Endothelial cell of hepatic sinusoid (primary cell): Measurements from ENCODE around the gene TRMT61A.

ENCODE experiments used
- in situ Hi-C: cut with HindIII; loops from 2 replicates; pipeline ENCODE4 v1.10.0; 2017; ENCODE audit warnings: low sequenced_read_pairs

TRMT61A gene

GRCh38 chr14:103545915-103546651 is 17.1 kb downstream of the TRMT61A start:
- in situ Hi-C loops = no loop called here

- in situ Hi-C loops = no loop called here
Observed at GRCh38 chr14:103546652-103547454, 17.9 kb downstream of the TRMT61A start.

DNA sequence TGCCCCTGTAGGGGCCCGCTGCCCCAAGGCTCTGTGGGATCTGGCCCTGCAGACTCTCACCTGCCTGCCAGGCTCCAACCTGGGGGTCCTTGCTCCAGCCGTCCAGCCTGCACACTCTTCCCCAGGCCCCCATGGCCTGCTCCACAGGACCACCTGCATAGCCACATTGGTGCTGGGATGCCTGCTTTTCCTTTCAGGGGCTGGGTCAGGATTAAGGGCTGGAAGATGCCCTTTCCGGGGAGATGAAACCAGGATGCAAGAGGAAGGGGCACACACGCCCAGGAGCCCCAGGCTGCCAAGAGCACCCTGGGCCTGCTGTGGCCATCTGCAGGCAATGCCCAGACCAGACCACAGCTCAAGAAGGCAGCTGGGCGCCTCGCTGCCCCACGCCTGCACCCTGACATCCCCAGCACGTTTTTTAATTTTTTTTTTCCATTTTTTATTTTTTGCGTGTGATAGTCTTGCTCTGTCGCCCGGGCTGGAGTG is 18.5 kb downstream of the TRMT61A start:
- in situ Hi-C loops = no loop called here

GRCh38 chr14:103547941-103548462 is 19.0 kb downstream of the TRMT61A start:
- in situ Hi-C loops = no loop called here

DNA sequence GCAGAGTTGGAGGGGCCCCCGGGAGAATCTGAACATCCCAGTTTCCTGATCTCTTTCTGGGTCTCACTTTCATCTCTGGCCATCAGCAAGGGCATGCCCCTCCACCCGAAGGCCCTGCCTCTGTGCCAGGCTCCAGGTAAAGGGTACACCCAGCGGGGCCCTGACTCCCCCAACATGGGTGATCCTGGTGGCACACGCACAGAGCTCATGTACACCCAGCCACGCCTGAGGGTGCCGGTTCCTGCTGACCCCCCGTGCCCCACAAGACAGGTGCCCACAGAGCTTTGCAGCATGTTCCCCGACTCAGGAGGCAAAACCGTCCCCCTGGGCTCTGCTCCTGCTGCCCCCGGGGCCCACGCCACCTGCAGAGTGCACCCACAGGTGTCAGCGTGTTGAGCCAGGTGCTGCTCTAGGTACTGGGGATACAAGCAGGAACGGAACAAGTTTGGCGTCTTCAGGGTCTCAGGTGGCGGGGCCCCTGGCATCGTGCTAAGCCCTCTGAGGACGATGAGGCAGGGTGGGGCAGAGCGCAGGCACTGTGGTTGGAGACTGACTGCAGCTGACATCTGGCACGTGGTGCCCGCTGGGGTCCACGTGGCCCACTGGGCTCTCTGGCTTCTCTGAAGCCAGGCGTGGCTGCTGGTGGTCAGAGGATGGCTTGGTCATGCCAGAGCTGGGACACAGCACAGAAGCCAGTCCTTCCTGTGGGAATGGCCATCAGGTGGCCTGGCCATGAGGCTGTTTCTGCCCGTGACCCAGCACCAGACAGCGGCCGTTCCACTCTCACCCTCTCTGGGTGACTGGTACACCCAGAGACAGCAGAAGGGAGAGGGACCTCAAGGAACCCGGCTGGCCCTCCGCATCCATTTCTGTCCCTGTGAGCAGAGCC is 19.7 kb downstream of the TRMT61A start:
- in situ Hi-C loops = no loop called here

DNA sequence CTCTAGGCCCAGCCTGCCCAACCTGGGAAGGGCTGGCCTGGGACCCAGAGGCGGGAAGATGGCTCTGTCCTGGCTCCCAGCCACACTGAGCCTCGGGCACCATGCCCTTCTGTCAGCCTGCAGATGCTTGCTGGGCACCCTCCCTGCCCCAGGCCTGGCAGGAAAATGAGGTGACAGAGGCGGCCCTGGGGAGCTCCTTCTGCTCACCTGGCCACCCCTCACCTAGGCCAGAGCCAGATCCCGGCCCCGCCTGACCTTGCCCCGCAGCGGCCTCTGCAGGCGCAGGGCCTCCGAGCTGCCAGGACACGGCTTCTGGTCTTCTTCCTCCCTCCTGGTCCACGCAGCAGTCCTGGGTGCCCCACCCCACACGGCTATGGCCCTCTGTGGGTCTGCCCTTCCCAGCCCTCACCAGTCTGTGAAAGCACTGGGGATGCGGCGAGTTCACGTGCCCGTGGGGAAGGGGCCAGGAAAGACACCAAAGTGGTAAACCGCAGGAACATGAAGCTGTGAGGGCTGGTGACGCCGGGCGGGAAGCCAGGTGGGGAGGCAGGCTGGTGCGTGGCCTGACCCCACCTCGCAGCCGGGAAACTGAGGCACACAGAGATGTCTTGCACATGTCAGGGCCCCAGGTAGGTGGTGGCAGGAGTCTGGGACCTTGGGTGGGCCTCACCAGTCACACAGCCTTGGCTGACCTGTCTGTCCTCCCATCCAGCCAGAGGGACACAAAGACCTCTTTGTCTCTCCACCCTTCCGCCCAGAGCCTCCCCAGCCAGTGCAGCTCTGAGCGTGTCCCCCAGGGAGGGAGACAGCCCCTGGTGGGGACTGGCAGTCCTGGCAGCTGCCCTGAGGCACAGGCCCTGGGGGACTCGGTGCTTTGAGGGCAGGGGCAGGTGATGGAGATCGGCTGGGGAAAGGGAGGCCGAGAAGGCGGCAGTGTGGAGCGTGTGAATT is 20.6 kb downstream of the TRMT61A start:
- in situ Hi-C loops = loop anchor here (5.0 kb wide), 1 partner anchor 37 kb away; no protein-coding TSS in a partner anchor

DNA sequence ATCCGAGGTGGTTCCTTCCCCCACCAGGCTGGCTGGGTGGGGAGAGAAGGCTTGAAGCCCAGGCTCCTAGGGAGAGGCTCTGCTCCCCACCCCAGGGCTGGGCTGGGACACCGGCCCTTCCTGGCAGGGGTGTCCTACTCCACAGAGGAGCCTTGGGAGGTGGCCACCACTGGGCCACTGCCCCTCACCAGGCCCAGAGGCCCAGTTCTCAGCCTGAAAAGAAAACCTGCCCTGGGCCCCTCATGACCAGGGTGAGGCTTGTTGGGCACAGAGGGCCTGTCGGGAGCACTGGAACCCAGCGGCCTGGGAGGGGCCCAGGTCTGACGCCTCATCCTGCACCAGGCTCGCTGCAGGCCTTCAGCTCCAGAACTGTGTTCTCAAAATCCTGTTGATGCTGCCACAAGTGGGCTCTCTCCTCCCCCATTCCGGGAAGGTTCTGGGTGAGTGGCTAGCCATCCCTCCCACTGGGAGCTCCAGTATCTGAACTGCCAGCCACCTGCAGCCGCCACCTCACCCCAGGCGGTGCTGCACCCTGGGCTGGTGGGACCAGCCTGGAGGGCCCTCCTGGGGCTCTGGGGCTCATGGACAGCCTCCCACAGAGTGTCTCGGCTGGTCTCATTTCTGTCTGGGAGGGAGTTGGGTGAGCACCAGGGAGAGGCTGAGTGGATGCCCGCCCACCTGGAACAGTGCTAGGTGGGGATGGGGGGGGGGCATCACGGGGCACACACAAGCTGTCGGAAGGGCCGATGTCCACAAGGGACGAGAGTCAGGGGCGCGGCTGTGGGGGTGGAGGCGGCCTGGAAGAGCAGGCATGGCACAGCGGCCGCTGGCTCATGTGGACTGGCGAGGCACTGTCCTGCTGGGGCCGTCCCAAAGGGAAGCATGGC is 21.7 kb downstream of the TRMT61A start:
- in situ Hi-C loops = loop anchor here (5.0 kb wide), 1 partner anchor 38 kb away; no protein-coding TSS in a partner anchor

DNA sequence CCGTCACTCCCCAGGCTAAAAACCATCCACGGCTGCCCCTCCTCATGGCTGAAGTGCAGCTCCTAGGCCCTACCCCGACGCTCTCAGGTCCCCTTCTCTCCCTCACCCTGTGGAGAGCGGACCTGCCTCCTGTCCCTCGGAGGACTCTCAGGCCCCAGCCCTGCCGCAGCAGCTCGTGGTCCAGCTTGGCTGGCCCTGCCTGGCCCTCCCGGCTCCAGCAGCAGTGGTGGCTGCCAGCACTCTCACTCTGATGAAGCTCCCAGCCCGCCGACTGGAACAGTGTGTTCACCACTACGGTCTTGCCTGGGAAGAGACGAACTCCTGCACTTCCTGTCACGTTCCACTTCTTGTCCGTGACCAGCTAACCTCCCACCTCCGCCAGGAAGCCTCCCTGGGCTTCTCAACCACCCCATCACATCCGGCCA is 22.4 kb downstream of the TRMT61A start:
- in situ Hi-C loops = loop anchor here (5.0 kb wide), 1 partner anchor 39 kb away; no protein-coding TSS in a partner anchor

DNA sequence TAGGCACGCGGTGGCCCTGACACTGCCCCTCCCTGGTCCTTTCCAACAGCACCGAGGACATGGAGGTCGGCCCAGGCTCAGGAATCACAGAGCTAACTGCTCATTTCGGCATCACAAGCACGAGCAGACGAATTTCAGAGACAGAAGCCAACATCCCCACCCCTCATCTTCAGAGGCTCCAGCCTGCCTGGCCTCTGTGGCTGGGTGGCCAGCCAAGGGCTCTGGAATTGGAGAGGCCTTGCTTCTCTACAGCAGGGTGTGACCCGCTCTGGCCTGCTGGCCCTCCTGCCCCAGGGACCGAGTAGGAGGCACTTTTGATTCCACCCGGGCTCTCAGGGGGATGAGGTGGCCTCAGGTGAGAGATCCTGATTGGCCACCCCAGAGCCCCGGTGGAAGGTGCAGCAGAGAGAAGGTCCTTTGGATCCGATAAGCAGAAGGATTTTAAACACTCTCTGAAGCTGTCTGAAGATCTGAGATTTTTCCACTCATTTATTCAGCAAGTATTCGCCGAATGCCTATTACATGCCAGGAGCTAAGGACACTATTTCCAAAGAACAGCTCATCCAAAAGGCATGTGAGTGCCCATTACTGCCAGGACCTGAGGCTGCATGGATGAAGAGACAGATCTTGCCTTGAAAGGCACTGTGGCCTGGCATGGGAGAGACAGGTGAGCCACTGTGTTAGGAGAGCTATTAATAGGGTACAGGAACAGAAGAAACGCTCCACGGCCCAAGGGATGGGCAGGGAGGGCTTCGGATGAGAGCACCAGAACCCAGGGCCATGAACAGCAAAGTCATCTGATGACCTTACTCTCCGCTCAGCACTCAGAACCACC is 23.2 kb downstream of the TRMT61A start:
- in situ Hi-C loops = loop anchor here (5.0 kb wide), 1 partner anchor 40 kb away; no protein-coding TSS in a partner anchor

DNA sequence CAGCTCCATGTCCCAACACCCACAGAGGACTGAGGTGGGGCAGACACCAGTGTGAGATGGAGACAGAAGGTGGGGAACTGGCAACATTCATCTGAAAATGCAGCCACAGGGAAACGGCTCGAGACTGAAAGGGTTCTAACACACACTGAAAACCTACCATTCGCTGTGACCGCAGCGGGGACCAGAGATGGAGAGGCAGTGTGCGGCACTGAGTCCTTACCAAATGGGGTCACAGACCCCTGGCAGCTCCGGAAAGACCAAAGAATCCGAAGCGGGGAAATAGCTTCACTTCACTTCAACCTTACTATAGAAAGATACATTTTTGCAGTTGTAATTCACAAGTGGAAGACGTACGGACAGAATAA is 23.8 kb downstream of the TRMT61A start:
- in situ Hi-C loops = loop anchor here (5.0 kb wide), 1 partner anchor 41 kb away; no protein-coding TSS in a partner anchor

GRCh38 chr14:103555559-103556337 is 26.8 kb downstream of the TRMT61A start:
- in situ Hi-C loops = no loop called here

GRCh38 chr14:103556946-103557758 is 28.2 kb downstream of the TRMT61A start:
- in situ Hi-C loops = no loop called here

DNA sequence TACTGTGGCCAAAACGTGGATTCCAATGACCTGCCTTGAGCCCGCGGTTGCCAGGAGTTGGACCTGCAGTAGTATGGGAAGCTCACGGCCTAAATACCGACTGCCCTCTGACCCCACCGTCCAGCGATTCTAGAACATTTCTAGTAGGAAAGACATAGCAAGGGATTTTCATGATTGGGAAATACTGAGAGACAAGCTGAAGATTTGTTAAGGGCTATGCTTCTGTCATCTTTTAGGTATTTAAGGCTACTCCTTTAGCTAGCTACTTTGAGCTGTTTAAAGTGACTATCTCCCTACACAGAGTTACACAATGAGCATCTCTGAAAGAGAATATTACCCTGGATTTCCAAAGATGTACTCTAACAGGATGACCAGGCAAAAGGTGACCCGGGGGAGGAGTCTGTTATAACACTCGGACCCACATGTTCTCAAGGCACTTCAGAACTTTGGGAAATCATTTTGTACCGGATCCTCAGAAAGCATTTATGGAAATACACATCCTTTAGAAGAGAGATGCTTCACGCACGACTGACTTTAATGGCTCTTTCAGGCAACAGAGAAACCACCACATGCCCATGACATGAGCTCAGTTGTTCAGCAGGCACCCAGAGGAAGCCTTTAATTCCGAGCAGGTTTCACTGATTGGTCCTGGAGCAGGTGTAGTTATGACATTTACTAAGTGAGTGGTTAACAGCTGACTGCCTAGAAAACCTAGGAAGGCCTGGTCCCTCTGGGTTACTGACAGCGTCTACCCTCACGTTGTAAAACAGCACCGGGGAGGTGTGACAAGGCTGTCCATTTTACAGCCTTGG is 29.3 kb downstream of the TRMT61A start:
- in situ Hi-C loops = no loop called here

DNA sequence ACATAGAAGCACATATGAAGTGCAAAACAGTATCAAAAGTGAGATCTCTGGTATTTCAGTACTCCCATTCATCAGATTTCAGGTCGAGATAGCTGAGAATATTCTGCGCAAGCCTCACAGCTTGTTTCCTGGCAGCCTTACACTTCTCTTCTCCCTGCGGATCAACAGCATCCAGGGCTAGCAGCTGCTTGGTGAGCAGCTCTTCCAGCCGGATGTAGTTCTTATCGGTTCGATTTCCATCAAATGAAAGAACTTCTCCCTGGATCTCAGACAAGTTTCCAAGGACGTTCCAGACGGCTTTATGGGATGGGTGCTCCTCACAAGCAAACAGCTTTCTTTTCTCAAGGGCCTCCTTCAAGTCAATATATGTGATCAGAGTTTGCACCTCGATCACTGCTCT is 30.8 kb downstream of the TRMT61A start:
- in situ Hi-C loops = no loop called here

DNA sequence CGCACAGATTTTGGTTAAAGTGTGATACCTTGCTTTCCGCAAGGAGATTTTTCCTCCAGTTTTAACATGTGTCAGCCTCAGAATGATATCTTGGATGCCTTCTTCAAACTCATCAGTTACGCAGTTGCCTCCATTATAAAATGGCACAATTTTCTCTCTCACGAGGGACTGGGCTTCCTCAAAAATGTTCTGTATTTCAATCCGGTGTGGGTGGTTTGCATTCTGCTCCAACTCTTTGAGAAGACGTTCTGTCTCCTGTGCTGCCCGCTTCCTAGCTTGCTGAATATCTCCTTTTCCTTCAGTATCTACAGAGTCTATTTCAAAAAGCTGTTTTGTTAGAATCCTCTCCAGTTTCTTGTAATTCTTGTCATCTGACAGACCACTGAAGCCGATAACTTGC is 31.7 kb downstream of the TRMT61A start:
- in situ Hi-C loops = no loop called here
